Measurements from ENCODE around the gene MYRF.

MYRF gene

DNA sequence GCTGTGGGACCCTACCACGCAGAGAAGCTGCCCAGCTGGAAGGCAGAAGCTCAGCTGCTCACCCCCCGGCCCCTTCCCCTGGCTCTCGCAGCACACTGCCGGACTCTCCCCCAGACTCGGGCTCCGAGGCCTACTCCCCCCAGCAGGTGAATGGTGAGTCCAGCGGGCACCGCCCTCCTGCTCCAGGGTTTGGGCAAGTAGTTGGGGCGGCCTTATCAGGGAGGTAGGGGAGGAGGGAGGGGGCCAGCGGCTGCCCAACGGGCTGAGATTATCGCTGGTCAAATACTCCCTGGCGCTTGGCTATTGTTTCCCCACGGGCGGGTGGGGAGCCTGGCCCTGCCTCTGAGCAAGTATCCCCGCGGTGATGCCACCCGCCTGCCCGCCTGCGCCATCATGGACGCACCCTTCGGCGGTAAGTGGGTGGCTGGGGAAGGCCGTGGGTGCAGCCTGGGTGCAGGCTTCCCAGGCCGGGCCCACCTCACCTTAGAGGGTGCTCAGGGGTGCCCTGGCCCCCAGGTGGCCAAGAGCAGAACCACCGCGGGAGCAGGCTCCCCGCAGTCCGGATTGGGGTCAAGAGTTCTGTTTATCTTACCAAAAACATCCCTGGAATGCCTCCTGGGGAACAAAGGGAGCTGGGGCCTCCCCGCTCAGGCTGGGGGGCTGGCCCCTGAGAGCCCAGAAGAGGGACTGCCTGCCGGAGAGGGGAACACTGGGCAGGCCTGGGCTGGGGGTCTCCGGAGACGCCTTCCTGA, 16.9 kb downstream of the MYRF start:
- TF ChIP-seq CEBPB (IDR thresholded peaks at IDR 0.05) (no peak), TAF1 (IDR thresholded peaks at IDR 0.05; ENCODE audit: low read depth) (no peak), FOXM1 (IDR thresholded peaks at IDR 0.05; ENCODE audit: borderline replicate concordance, low read depth) (no peak), TCF12 (IDR thresholded peaks at IDR 0.05; ENCODE audit: low read depth) (no peak), ZBTB7A (IDR thresholded peaks at IDR 0.05; ENCODE audit: low read depth) (no peak)
- TF ChIP-seq, protein P1, sequence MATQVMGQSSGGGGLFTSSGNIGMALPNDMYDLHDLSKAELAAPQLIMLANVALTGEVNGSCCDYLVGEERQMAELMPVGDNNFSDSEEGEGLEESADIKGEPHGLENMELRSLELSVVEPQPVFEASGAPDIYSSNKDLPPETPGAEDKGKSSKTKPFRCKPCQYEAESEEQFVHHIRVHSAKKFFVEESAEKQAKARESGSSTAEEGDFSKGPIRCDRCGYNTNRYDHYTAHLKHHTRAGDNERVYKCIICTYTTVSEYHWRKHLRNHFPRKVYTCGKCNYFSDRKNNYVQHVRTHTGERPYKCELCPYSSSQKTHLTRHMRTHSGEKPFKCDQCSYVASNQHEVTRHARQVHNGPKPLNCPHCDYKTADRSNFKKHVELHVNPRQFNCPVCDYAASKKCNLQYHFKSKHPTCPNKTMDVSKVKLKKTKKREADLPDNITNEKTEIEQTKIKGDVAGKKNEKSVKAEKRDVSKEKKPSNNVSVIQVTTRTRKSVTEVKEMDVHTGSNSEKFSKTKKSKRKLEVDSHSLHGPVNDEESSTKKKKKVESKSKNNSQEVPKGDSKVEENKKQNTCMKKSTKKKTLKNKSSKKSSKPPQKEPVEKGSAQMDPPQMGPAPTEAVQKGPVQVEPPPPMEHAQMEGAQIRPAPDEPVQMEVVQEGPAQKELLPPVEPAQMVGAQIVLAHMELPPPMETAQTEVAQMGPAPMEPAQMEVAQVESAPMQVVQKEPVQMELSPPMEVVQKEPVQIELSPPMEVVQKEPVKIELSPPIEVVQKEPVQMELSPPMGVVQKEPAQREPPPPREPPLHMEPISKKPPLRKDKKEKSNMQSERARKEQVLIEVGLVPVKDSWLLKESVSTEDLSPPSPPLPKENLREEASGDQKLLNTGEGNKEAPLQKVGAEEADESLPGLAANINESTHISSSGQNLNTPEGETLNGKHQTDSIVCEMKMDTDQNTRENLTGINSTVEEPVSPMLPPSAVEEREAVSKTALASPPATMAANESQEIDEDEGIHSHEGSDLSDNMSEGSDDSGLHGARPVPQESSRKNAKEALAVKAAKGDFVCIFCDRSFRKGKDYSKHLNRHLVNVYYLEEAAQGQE (IDR thresholded peaks at IDR 0.05; ENCODE audit: low read depth) = no peak
- TF ChIP-seq, protein P2, sequence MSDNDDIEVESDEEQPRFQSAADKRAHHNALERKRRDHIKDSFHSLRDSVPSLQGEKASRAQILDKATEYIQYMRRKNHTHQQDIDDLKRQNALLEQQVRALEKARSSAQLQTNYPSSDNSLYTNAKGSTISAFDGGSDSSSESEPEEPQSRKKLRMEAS (IDR thresholded peaks at IDR 0.05) = no peak

DNA sequence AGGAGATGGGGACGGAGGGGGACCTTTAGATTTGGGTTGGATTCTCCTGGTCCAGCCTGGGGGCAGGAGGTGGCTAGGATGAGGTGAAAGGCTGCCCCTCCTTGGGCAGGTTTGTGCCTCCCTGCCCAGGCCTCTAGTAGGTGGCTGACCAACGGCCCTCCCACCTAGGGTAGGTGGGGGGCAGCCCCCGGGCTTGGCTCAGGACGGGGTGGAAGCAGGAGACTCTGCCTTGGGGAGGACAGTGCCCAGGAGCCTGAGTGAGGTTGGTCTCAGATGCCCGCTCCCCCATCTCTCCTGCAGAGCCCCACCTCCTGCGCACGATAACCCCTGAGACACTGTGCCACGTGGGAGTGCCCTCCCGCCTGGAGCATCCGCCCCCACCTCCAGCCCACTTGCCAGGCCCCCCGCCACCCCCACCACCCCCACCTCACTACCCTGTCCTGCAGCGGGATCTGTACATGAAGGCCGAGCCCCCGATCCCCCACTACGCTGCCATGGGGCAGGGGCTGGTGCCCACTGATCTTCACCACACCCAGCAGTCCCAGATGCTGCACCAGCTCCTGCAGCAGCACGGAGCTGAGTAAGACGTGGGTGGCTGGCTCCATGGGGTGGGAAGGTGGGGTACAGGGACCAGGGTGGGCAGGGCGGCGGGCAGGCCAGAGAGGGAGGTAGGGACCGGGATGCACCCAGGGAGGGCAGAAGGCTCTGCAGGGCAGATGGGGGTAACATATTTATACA, 17.7 kb downstream of the MYRF start:
- TF ChIP-seq YY1 (IDR thresholded peaks at IDR 0.05; ENCODE audit: low read depth) (no peak), NFIC (IDR thresholded peaks at IDR 0.05) (no peak), CREB1 (IDR thresholded peaks at IDR 0.05; ENCODE audit: low read depth) (no peak), RAD21 (IDR thresholded peaks at IDR 0.05; ENCODE audit: low read depth) (no peak), CEBPB (IDR thresholded peaks at IDR 0.05) (no peak), TEAD4 (IDR thresholded peaks at IDR 0.05) (no peak), EGR1 (IDR thresholded peaks at IDR 0.05) (no peak), FOXM1 (IDR thresholded peaks at IDR 0.05; ENCODE audit: borderline replicate concordance, low read depth) (no peak)
- TF ChIP-seq, protein P3, sequence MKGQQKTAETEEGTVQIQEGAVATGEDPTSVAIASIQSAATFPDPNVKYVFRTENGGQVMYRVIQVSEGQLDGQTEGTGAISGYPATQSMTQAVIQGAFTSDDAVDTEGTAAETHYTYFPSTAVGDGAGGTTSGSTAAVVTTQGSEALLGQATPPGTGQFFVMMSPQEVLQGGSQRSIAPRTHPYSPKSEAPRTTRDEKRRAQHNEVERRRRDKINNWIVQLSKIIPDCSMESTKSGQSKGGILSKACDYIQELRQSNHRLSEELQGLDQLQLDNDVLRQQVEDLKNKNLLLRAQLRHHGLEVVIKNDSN (IDR thresholded peaks at IDR 0.05) = no peak
- TF ChIP-seq, protein P1 (IDR thresholded peaks at IDR 0.05; ENCODE audit: low read depth) = no peak

DNA sequence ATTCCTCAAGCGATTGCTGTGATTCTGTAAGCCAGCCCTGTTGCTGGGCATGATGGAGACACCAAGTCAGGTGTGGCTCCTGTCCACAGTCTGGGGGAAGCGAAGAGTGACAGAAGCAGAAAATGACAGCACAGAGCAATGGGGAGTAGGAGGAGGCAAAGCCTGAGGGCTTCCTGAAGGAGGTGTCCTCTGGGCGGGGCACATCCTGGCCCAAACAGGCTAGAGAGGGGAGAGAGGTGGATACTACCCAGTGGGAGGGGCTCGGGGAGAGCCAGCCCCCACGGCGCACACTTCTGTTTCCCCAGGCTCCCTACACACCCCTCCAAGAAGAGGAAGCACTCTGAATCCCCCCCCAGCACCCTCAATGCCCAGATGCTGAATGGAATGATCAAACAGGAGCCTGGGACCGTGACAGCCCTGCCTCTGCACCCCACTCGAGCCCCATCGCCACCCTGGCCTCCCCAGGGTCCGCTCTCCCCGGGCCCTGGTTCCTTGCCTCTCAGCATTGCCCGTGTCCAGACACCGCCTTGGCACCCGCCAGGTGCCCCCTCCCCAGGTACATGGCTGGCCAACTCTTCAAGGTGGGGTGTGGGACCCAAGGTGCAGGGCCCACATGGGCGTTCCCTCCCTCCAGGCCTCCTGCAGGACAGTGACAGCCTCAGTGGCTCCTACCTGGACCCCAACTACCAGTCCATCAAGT, 18.9 kb downstream of the MYRF start:
- TF ChIP-seq TEAD4 (IDR thresholded peaks at IDR 0.05) = no peak
- no peak for TF ChIP-seq YY1 (IDR thresholded peaks at IDR 0.05; ENCODE audit: low read depth)

DNA sequence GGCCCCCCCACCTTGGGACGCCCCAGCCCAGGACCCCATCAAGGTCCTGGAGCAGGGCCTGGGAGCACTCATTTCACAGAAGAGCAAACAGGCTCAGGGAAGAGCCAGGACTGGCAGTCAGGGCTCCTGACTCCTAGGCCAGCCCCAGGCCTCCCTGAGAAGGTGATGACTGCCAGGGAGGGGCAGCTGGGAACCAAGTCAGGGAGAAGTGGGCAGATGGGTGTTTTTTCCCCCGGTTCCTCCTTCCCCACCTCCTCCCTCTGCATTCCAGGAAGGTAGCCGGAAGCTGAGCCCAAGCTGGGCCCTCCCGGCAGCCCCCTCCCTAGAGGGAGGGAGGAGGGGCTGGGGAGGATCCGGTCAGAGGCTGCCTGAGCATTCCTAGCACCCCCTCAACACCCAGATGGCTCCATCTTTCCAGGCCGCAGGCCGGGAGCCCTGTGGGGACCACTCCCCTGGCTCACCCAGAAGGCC, 19.6 kb downstream of the MYRF start:
- TF ChIP-seq, protein P3 (IDR thresholded peaks at IDR 0.05) = no peak
- no peak for TF ChIP-seq TEAD4 (IDR thresholded peaks at IDR 0.05)
- no peak for TF ChIP-seq EGR1 (IDR thresholded peaks at IDR 0.05)
- no peak for TF ChIP-seq CREB1 (IDR thresholded peaks at IDR 0.05; ENCODE audit: low read depth)
- no peak for TF ChIP-seq CEBPB (IDR thresholded peaks at IDR 0.05)
- TF ChIP-seq ZBTB7A (IDR thresholded peaks at IDR 0.05; ENCODE audit: low read depth) = no peak
- TF ChIP-seq, protein P2 (IDR thresholded peaks at IDR 0.05) = no peak
- TF ChIP-seq NFIC (IDR thresholded peaks at IDR 0.05) = no peak
- no peak for TF ChIP-seq YY1 (IDR thresholded peaks at IDR 0.05; ENCODE audit: low read depth)

DNA sequence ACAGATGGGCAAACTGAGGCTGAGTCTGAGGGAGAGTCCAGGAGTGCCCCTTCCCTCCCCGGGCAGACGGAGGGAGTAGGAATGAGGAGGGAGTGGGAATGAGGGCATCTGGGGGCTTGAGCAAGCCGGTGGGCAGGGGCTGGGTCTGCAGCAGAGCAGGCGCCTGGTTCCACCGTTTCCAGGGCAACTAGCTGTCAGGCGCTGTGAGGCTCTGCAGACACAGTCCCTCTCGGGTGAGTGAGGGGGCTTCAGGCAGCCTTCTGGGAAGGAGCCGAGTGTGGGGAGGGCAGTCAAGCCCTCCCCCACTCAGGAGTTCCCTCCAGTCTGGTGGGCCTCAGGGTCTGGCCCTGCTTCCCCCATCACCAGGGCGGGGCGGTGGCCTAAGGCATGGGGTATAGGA, 20.9 kb downstream of the MYRF start:
- TF ChIP-seq, protein P2 (IDR thresholded peaks at IDR 0.05) = no peak
- TF ChIP-seq, protein P3 (IDR thresholded peaks at IDR 0.05) = no peak
- TF ChIP-seq CEBPB (IDR thresholded peaks at IDR 0.05) (no peak), TCF12 (IDR thresholded peaks at IDR 0.05; ENCODE audit: low read depth) (no peak), TEAD4 (IDR thresholded peaks at IDR 0.05) (no peak)
